HG03045 (cell line): ENCODE results near the gene SNRPD2.
"Not testable (repeated sequence)": the region's sequence is repeated elsewhere in the genome, so short reads cannot be mapped to it uniquely, and the experiment has no call there.

Source experiments
- ATAC-seq: cut with Tn5 transposase; IDR thresholded peaks from one replicate; pipeline ENCODE4 v1.9.1; 2021; ENCODE audit warnings: mild to moderate bottlenecking, moderate library complexity; ENCODE audit not compliant: unreplicated experiment

The SNRPD2 gene

DNA sequence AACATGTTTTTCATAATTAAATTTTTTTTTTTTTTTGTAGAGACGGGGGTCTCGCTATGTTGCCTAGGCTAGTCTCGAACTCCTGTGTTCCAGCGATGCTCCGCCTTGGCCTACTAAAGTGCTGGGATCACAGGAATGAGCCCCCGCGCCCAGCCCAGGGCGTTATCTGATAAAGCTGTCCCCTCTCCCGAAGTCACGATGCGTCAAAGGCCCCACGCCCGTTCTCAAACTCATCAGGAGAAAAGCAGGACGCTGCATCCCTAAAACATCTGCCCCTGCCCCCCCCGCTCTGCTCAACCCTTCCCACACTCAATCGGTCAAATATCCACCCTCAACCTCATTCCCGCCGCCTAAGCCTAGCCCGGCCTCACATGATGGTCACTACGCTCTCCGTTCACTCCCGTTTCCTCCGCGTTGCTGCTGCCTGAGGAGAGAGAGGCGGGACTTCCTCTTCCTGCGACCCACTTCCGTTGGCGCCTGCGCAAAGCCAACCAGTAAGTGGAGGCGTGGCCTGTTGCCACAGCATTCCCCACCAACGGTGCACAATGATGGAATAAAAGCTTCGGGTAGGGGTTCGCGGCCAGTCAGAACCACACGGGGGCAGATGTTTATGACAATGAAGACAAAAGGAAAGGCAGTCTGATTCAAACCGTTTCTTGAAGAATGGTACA lies at the start of gene SNRPD2:
Gene SNRPD2, minus strand, starts transcription at position 438 of the 671 bp plus-strand sequence. Its CDS starts 65 bp downstream, at position 373.
- ATAC-seq: peak; percentile 58

GRCh38 chr19:45739498-45740439 lies 48.0 kb upstream of the SNRPD2 start:
- no peak for ATAC-seq

- ATAC-seq: no peak
Measured at GRCh38 chr19:45733160-45733810, 41.5 kb upstream of the SNRPD2 start, which contains the start of gene MEIOSIN. TSS of gene MEIOSIN (plus strand) at chr19:45733439. CDS start at chr19:45735377, 1,938 bp downstream.

GRCh38 chr19:45730368-45731288 lies 38.9 kb upstream of the SNRPD2 start, which contains the start of gene FBXO46:
TSS of gene FBXO46 (minus strand) at chr19:45730896. CDS start at chr19:45713495, 17,401 bp downstream.
- peak; percentile 86 for ATAC-seq

GRCh38 chr19:45729800-45730290 lies 38.1 kb upstream of the SNRPD2 start:
- no peak for ATAC-seq

- ATAC-seq: not testable (repeated sequence)
Measured at GRCh38 chr19:45728683-45729082, 36.9 kb upstream of the SNRPD2 start.

- ATAC-seq: not testable (repeated sequence)
Measured at GRCh38 chr19:45720065-45720464, 28.3 kb upstream of the SNRPD2 start.

DNA sequence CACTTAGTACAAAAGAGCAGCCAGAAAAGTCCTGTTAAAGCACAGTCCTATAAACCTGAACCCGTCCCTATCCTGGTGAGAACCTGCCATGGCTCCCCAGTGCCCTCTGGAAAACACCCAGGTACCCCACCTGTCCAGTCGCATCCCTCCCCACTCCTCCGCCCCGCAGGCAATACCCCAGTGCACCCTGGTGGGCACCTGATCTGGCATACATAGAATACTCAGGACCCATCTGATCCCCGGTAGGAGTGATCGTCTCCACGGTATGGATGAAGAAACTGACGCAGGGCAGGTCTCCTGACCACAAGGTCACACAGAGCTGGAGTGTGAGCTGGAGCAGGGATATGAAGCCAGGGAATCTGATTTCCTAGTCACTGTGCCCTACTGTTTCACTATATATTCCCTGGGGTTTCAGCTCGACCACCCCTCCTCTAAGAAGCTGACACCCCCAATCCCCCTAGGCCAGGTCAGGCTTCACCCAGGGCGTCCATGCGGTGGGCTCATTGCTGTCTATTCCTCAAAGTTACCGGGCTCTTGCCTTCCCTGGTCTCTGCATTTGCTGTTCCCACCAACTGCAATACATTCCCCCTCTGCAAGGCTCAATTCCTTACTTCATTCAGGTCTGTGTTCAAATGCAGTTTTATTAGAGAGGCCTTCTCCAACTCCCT lies 26.4 kb upstream of the SNRPD2 start:
- no peak for ATAC-seq

DNA sequence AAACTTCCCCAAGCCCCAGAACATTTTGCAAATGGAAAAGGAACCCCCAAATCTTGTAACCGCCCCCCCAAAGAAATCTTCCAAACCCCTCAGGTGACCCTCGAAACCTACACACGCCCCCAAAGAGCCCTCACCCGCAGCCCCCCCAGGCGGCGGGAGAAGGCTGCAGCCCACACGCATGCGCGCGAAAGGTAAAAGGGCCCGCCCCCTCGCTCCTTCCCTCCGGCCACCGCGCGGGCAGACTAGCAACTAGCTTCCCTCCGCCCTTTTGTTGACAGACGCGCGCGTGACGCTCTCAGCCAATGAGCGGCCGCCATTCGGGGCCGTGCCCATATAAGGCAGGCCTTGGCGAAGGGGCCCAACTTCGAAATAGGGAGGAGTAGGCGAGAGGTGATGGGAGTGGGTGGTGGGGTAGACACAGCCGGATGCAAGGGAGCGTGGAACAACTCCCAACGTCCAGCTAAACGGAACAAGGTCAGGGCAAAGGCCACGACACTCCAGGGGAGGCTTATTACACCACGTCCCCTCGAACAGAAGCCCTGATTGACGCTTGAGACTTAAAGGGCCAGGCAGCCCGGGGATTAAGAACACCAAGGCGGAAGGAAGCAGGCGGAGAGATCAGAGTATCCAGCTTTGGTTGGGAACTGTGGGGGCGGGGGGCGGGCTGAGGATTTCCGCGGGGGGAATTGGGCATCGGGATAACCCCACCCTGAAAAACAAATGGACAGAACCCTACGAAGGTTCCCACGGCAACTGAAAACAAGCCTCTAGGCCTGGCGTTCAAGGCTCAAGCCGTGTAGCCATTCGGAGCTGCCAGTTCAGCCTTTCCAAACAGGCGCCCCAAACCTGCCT lies 25.6 kb upstream of the SNRPD2 start:
- peak; percentile 93 for ATAC-seq

DNA sequence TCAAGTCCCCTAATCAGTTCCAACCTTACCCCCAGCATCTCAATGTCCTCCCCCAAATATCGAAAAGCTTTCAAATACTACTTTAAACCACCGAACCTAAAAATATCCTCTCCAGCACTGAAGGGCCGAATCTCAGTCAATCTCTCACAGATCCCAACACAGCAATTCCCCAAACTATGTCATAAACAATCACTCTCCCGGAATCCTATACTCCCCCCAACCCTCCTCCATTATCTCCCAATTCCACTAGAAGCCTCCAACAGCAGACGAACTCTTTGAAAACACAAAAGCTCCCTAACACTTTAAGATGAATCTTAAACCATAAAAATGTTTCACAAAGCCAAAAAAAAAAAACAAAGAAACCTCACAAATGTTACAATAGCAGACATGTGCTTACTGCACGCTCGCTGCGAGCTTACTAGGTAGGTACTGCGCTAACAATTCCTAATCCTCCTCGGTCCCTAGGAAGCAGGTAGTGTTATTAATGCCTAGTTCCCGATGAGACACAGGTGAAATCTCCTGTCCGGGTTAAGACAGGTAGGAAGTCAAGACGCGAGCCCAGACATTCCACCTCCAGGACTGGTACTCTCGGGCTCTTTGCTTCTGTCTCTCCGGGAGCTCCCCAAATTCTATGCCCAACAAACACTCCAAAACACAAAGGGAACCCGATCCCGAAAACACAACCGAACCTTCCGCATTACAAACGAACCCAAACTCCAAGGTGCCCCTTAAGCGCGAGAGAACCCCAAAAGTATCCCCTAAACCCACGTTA lies 24.8 kb upstream of the SNRPD2 start:
- ATAC-seq: no peak

DNA sequence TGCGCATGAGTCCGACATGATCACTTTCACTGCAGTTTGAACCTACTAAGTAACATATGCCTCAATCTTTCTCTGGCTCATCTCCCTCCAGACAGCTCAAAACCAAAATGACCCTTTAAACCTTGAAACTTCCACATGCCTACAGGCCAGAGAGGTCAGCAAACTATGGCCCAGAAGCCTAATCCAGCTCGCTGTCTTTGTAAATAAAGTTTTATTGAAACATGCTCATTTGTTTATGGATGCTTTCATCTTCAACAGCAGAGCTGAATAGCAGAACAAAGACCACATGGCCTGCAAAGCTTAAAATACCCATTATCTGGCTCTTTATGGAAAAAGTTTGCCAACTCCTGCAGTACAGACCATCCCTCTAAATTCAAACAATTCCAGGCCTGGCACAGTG lies 23.4 kb upstream of the SNRPD2 start:
- no peak for ATAC-seq

- ATAC-seq: no peak
Measured at GRCh38 chr19:45713141-45713540, 21.4 kb upstream of the SNRPD2 start.

- no peak for ATAC-seq
Measured at GRCh38 chr19:45712699-45713067, 20.9 kb upstream of the SNRPD2 start.

DNA sequence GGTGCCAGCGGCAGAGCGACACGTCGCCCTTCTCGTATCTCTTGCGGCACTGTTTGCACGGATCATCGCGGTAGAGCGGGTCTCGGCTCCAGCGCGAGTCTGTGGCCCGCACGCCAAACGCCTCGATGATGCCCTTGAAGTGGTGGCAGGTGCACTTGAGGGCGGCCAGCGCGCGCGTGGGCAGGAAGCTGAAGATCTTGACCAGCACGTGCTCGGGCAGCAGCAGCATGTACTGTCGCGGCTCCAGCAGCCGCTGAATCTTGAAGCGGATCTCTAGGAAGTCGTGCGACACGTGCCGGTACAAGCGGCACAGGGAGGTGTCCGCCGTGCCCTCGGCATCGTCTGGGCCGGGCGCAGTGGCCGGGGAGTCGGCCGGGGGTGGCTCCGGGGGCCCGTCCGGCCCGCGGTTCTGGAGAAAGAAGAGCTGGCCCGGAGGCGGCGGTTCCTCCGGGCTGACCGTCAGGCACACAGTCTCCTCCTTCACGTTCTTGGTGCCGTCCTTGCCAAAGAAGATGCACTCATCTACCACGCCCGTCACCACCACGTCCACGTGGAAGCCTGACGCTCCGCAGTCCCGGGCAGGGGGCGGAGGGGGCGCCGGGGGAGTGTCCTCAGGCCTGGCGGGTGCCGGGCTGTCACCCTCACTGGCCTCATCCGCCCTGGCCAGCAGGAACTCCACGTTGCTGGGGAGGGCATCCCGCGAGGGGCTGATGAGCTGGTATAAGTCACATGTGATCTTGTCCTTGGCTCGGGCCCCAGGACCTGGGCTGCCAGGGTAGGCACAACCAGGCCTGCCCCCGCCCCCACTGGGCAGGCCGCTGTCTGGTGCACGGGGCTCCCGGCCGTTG lies 20.3 kb upstream of the SNRPD2 start:
- no peak for ATAC-seq

DNA sequence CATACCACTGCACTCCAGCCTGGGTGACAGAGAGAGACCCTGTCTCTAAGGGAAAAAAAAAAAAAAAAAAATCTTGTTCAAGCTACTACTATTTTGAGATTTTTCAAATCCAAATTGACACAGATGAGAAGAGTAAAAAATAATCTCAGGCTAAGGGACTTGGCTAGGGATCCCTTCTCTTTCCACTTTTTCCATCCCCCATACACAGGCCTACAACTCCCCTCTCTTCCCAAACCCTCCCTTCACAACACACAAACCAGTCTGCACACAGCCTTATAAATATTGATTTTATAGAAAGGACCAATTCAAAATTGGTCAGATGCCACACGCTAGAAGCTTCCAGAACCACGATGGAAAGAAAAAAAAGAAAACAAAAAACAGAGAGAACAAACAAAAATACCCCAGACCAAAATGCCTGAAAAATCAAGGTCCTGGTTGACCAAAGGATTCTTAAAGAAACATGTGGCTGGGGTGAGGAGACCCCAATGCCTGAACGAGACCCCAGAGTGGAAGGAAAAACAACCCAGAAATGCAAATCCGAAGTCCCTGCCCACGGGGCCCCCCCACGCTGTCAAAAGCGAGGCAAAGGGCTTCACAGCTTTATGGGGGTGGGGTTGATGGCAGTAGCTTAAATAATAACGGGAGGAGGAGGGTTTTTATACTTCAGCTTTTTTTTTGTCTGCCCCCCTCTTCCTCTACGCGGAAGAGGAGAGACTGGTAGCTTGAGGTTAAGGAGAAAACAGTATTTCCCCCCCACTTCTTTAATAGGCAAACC lies 18.8 kb upstream of the SNRPD2 start:
- ATAC-seq: no peak
